Measurements from ENCODE around the gene KIF25.
A peak's percentile ranks its signal among the peaks of the same experiment; 100 is the strongest.

The KIF25 gene

GRCh38 chr6:168030218-168030746 lies 32.8 kb downstream of the KIF25 start:
- no peak for DNase-seq (ENCODE audit: low read depth)
- no peak overlapping the region for H3K4me3 ChIP-seq (ENCODE audit: low read depth, low read length)

- no peak for DNase-seq (ENCODE audit: low read depth)
- no peak overlapping the region for H3K4me3 ChIP-seq (ENCODE audit: low read depth, low read length)
Measured at GRCh38 chr6:168030908-168031307, 33.4 kb downstream of the KIF25 start.

GRCh38 chr6:168031411-168031971 lies 34.0 kb downstream of the KIF25 start:
- peak; percentile 25 for DNase-seq (ENCODE audit: low read depth)
- H3K4me3 ChIP-seq (ENCODE audit: low read depth, low read length), result no peak overlapping the region

GRCh38 chr6:168032005-168032760 lies 34.7 kb downstream of the KIF25 start:
- no peak overlapping the region for H3K4me3 ChIP-seq (ENCODE audit: low read depth, low read length)
- DNase-seq (ENCODE audit: low read depth), result peak; percentile 41

GRCh38 chr6:168033791-168034190 lies 36.3 kb downstream of the KIF25 start:
- DNase-seq (ENCODE audit: low read depth), result no peak
- H3K4me3 ChIP-seq (ENCODE audit: low read depth, low read length), result no peak overlapping the region

GRCh38 chr6:168034537-168034936 lies 37.1 kb downstream of the KIF25 start:
- DNase-seq (ENCODE audit: low read depth), result no peak
- no peak overlapping the region for H3K4me3 ChIP-seq (ENCODE audit: low read depth, low read length)

- DNase-seq (ENCODE audit: low read depth), result peak; percentile 22
- peak overlapping the region; percentile 41 for H3K4me3 ChIP-seq (ENCODE audit: low read depth, low read length)
Measured at GRCh38 chr6:168035098-168035660, 37.7 kb downstream of the KIF25 start.

- DNase-seq (ENCODE audit: low read depth), result no peak
- H3K4me3 ChIP-seq (ENCODE audit: low read depth, low read length), result peak overlapping the region; percentile 41
Measured at GRCh38 chr6:168035661-168036545, 38.4 kb downstream of the KIF25 start.

- no peak for DNase-seq (ENCODE audit: low read depth)
- no peak overlapping the region for H3K4me3 ChIP-seq (ENCODE audit: low read depth, low read length)
Measured at GRCh38 chr6:168037242-168037641, 39.8 kb downstream of the KIF25 start.

- DNase-seq (ENCODE audit: low read depth), result no peak
- no peak overlapping the region for H3K4me3 ChIP-seq (ENCODE audit: low read depth, low read length)
Measured at GRCh38 chr6:168037856-168038255, 40.4 kb downstream of the KIF25 start.

GRCh38 chr6:168038576-168039140 lies 41.2 kb downstream of the KIF25 start:
- no peak overlapping the region for H3K4me3 ChIP-seq (ENCODE audit: low read depth, low read length)

GRCh38 chr6:168039301-168039700 lies 41.8 kb downstream of the KIF25 start:
- H3K4me3 ChIP-seq (ENCODE audit: low read depth, low read length), result no peak overlapping the region
- DNase-seq (ENCODE audit: low read depth), result no peak

More at GRCh38 chr6:168038576-168039140, 41.2 kb downstream of the KIF25 start:
- no peak for DNase-seq (ENCODE audit: low read depth)

- no peak for DNase-seq (ENCODE audit: low read depth)
- no peak overlapping the region for H3K4me3 ChIP-seq (ENCODE audit: low read depth, low read length)
Measured at GRCh38 chr6:168039849-168040248, 42.4 kb downstream of the KIF25 start.

GRCh38 chr6:168040856-168041496 lies 43.5 kb downstream of the KIF25 start:
- DNase-seq (ENCODE audit: low read depth), result no peak
- H3K4me3 ChIP-seq (ENCODE audit: low read depth, low read length), result no peak overlapping the region

GRCh38 chr6:168041928-168042327 lies 44.5 kb downstream of the KIF25 start:
- no peak overlapping the region for H3K4me3 ChIP-seq (ENCODE audit: low read depth, low read length)
- no peak for DNase-seq (ENCODE audit: low read depth)

GRCh38 chr6:168042426-168043192 lies 45.1 kb downstream of the KIF25 start:
- no peak overlapping the region for H3K4me3 ChIP-seq (ENCODE audit: low read depth, low read length)
- DNase-seq (ENCODE audit: low read depth), result no peak

- no peak for DNase-seq (ENCODE audit: low read depth)
- no peak overlapping the region for H3K4me3 ChIP-seq (ENCODE audit: low read depth, low read length)
Measured at GRCh38 chr6:168043193-168043847, 45.8 kb downstream of the KIF25 start.

Data from skeletal muscle cell (primary cell).